ENCODE measurements around the gene STAT5B. TPM values are rescaled to one million over a fixed set of nuclear protein-coding genes. Genes with fewer than 3 reads are reported as not detected.
A peak's percentile ranks its signal among the peaks of the same experiment; 100 is the strongest.
"Not testable (repeated sequence)": the region's sequence is repeated elsewhere in the genome, so short reads cannot be mapped to it uniquely, and the experiment has no call there.

The STAT5B gene
- total RNA-seq, 2 donors from 2014 or later, result 202 to 225 TPM

GRCh38 chr17:42193969-42194899, 82.0 kb downstream of the STAT5B start, which contains the start of gene GHDC:
Gene GHDC, minus strand, starts transcription at chr17:42194494. Its CDS starts 913 bp downstream, at chr17:42193581.
- Mint-ChIP-seq H3K4me1 (peaks cover 22% of the 10 kb centered on the region), H3K27me3 (no peaks in the 10 kb centered on the region), H3K4me3 (peak within 1 kb of the TSS; percentile 95), H3K27ac (peak within 1 kb of the TSS; percentile 92), H3K36me3 (ENCODE audit: low read depth) (no peaks in the 10 kb centered on the region)
- H3K9me3 ChIP-seq (ENCODE audit: control insufficient read depth, low read length, poor library complexity, severe bottlenecking), result no peaks in the 10 kb centered on the region
- peak; percentile 97 for ATAC-seq
- peak; percentile 43 to 61 (median 60) for DNase-seq

- DNase-seq, result no peak
- no peak for ATAC-seq
- Mint-ChIP-seq H3K36me3 (ENCODE audit: low read depth) (no peaks in the 10 kb centered on the region), H3K27ac (peak overlapping the region; percentile 92), H3K4me1 (peaks cover 22% of the 10 kb centered on the region), H3K4me3 (peak overlapping the region; percentile 95), H3K27me3 (no peaks in the 10 kb centered on the region)
- no peaks in the 10 kb centered on the region for H3K9me3 ChIP-seq (ENCODE audit: control insufficient read depth, low read length, poor library complexity, severe bottlenecking)
Measured at GRCh38 chr17:42193216-42193968, 82.8 kb downstream of the STAT5B start.

GRCh38 chr17:42192189-42193126, 83.7 kb downstream of the STAT5B start:
- H3K36me3 Mint-ChIP-seq (ENCODE audit: low read depth), result no peaks in the 10 kb centered on the region
- H3K27me3 Mint-ChIP-seq, result no peaks in the 10 kb centered on the region
- DNase-seq (no peak), ATAC-seq (no peak)
- peaks cover 22% of the 10 kb centered on the region for H3K4me1 Mint-ChIP-seq
- no peaks in the 10 kb centered on the region for H3K9me3 ChIP-seq (ENCODE audit: control insufficient read depth, low read length, poor library complexity, severe bottlenecking)
- no peak overlapping the region for H3K27ac Mint-ChIP-seq
- H3K4me3 Mint-ChIP-seq, result peak overlapping the region; percentile 69

DNA sequence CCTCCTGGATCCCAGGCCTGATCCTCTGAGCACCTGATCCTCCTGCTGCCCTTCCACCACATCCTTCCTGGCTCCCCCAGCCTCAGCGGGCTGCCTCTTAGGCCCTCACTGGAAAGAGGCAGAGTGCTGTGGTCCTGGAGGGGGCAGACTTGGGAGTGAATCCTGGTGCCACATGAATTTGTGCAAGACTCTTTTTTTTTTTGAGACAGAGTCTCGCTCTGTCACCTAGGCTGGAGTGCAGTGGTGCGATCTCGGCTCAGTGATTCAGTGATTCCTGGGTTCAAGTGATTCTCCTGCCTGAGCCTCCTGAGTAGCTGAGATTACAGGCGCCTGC, 84.9 kb downstream of the STAT5B start:
- ATAC-seq, result no peak
- H3K27ac Mint-ChIP-seq, result no peak overlapping the region

DNA sequence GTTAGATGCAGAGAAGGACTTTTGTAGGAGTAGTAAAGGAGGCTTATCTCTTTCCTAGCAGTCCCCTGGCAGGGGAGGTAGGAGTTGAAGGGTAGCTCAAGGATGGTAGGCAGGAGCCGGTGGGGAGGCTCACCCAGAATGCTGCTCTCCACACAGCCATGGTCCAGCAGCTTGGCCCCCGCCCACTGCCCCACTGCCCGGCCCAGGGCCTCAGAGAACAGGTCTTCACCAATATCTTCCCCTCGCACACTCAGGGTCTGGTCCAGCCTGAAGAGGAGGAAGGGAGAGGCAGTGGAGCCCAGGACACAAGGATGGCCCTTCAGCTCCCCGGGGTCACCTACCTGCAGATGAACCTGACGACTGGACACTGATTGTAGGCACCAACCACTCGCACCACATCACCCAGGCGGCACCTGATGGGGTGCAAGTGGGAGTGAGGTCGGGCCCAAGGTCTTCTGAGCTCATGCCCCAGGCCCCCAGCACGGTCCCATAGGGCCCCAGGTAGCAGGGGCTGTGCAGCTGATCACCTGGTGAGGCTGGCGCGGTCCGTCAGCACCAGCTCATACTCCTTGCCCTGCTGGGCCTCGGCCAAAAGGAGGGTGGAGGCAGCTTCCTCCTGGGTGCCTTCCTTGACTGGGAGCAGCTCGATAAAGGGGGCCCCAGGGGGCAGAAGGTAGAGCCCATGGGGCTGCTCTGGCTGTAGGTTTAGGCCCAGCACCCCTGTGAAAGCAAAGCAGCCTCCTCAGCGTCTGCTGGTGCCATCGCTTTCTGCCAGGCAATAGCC, 85.5 kb downstream of the STAT5B start:
- Mint-ChIP-seq H3K27me3 (no peaks in the 10 kb centered on the region), H3K27ac (no peak overlapping the region), H3K4me3 (no peak overlapping the region), H3K4me1 (peaks cover 20% of the 10 kb centered on the region), H3K36me3 (ENCODE audit: low read depth) (no peaks in the 10 kb centered on the region)
- DNase-seq (no peak), ATAC-seq (no peak)
- H3K9me3 ChIP-seq (ENCODE audit: control insufficient read depth, low read length, poor library complexity, severe bottlenecking), result no peaks in the 10 kb centered on the region

More for the DNA sequence above, 84.9 kb downstream of the STAT5B start:
- Mint-ChIP-seq H3K4me1 (peaks cover 20% of the 10 kb centered on the region), H3K27me3 (no peaks in the 10 kb centered on the region), H3K36me3 (ENCODE audit: low read depth) (no peaks in the 10 kb centered on the region), H3K4me3 (no peak overlapping the region)
- H3K9me3 ChIP-seq (ENCODE audit: control insufficient read depth, low read length, poor library complexity, severe bottlenecking), result no peaks in the 10 kb centered on the region
- no peak for DNase-seq

DNA sequence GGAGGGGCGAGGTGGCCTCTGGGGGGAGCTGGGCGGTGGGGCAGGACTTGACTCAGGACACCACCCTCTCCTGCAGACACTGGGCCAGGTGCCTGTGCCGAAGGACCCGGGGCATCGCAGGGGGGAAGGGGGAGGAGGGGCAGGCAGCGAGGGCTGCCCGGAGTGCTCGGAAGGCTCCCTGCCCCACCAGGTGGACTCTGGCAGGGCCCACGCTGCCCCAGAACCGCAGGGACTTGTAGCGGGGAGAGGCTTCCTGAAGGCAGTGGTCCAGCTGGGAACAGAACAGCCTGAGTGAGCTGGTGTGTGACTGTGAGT, 86.6 kb downstream of the STAT5B start:
- no peaks in the 10 kb centered on the region for H3K9me3 ChIP-seq (ENCODE audit: control insufficient read depth, low read length, poor library complexity, severe bottlenecking)
- H3K27ac Mint-ChIP-seq, result no peak overlapping the region
- no peaks in the 10 kb centered on the region for H3K36me3 Mint-ChIP-seq (ENCODE audit: low read depth)
- H3K4me3 Mint-ChIP-seq, result no peak overlapping the region
- no peaks in the 10 kb centered on the region for H3K27me3 Mint-ChIP-seq
- ATAC-seq (no peak), DNase-seq (no peak)
- H3K4me1 Mint-ChIP-seq, result peaks cover 27% of the 10 kb centered on the region

DNA sequence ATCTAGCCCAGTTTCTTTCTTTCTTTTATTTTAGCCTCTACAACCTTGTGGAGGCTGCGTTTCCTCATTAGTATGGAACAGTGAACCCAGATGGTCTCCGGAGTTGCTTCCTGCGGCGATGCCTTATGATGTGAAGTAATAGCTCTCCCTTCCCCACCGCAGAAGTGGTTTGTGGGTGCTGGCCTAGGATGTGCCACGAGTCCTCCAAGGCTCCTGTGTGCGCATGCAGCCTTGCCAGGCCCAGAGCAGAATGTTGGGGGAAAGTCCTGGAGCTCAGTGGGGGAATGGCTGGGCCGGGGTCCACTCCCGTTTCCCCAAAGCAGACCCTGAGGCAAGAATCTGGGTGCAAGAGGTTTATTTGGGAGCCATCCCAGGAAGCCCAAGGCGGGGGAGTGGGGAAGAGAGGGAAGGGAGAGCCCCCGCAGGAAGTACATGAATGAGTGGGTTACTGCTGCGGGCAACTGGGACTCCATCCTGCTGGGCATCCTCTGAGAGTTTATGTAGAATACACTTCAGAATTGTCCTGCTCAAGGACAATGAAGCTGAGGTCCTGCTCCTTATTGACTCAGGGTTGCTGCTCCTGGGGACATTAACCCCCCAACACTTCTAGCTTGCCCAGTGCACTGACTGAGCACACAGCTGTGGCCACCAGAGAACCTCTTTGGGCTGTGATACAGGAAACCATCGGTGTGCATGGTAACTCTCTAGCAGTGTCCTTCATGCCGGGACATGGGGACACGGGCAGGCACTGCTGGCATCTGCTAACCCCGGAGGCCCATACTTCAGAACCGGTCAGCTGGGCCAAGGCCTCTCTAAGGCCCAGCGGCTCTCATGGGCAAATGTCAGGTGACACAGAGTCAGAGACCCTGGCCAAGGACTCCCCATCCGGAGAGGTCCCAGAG, 87.2 kb downstream of the STAT5B start:
- peaks cover 25% of the 10 kb centered on the region for H3K4me1 Mint-ChIP-seq
- H3K36me3 Mint-ChIP-seq (ENCODE audit: low read depth), result no peaks in the 10 kb centered on the region

GRCh38 chr17:42187833-42188232, 88.4 kb downstream of the STAT5B start:
- peaks cover 23% of the 10 kb centered on the region for H3K4me1 Mint-ChIP-seq
- H3K36me3 Mint-ChIP-seq (ENCODE audit: low read depth), result peaks cover 3% of the 10 kb centered on the region
- no peaks in the 10 kb centered on the region for H3K9me3 ChIP-seq (ENCODE audit: control insufficient read depth, low read length, poor library complexity, severe bottlenecking)
- no peaks in the 10 kb centered on the region for H3K27me3 Mint-ChIP-seq
- H3K4me3 Mint-ChIP-seq, result no peak overlapping the region
- DNase-seq (no peak), ATAC-seq (no peak)
- no peak overlapping the region for H3K27ac Mint-ChIP-seq

More for the DNA sequence above, 87.2 kb downstream of the STAT5B start:
- ATAC-seq (no peak), DNase-seq (no peak)
- H3K27me3 Mint-ChIP-seq, result no peaks in the 10 kb centered on the region
- H3K9me3 ChIP-seq (ENCODE audit: control insufficient read depth, low read length, poor library complexity, severe bottlenecking), result no peaks in the 10 kb centered on the region
- no peak overlapping the region for H3K4me3 Mint-ChIP-seq
- H3K27ac Mint-ChIP-seq, result no peak overlapping the region

DNA sequence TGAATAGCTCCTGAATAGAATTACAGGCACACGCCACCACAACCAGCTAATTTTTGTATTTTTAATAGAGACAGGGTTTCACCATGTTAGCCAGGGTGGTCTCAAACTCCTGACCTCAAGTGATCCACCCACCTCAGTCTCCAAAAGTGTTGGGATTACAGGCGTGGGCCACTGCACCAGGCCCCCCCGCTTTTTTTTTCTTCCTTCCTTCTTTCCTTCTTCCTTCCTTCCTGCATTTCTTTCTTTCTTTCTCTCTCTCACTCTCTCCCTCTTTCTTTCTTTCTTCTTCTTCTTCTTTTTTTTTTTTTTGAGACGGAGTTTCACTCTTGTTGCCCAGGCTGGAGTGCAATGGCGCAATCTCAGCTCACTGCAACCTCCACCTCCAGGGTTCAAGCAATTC, 90.0 kb downstream of the STAT5B start:
- H3K36me3 Mint-ChIP-seq (ENCODE audit: low read depth); H3K4me3 Mint-ChIP-seq; H3K9me3 ChIP-seq (ENCODE audit: control insufficient read depth, low read length, poor library complexity, severe bottlenecking); ATAC-seq; DNase-seq; H3K27ac Mint-ChIP-seq; H3K27me3 Mint-ChIP-seq: not testable (repeated sequence)
- peaks cover 28% of the 10 kb centered on the region for H3K4me1 Mint-ChIP-seq

DNA sequence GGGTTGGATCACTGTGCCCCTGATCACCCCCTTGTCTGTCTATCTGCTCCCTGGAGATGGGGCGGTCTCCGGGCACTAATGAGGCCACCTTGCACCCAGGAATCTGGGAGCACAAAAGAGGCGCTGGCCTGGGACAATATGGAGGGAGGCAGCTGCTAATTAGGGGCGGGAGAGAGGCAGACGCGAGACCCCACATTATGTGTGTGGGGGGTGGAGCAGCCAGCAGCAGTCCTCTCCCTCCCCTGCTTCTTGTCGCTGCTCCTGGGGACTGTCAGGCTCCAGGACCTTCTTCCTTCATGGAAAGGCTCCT, 90.6 kb downstream of the STAT5B start:
- Mint-ChIP-seq H3K27me3 (no peaks in the 10 kb centered on the region), H3K27ac (no peak overlapping the region), H3K4me1 (peaks cover 28% of the 10 kb centered on the region), H3K4me3 (peak overlapping the region; percentile 7), H3K36me3 (ENCODE audit: low read depth) (peaks cover 3% of the 10 kb centered on the region)
- ATAC-seq, result no peak
- DNase-seq, result no peak
- no peaks in the 10 kb centered on the region for H3K9me3 ChIP-seq (ENCODE audit: control insufficient read depth, low read length, poor library complexity, severe bottlenecking)

- ATAC-seq (no peak), DNase-seq (no peak)
- H3K4me1 Mint-ChIP-seq, result peaks cover 25% of the 10 kb centered on the region
- H3K36me3 Mint-ChIP-seq (ENCODE audit: low read depth), result peaks cover 3% of the 10 kb centered on the region
- H3K9me3 ChIP-seq (ENCODE audit: control insufficient read depth, low read length, poor library complexity, severe bottlenecking), result no peaks in the 10 kb centered on the region
- H3K4me3 Mint-ChIP-seq, result peak within 1 kb of the TSS; percentile 95
- no peaks in the 10 kb centered on the region for H3K27me3 Mint-ChIP-seq
- H3K27ac Mint-ChIP-seq, result peak within 1 kb of the TSS; percentile 77
Measured at GRCh38 chr17:42184713-42185620, 91.2 kb downstream of the STAT5B start, which contains the start of gene HCRT. Gene HCRT, minus strand, starts transcription at chr17:42185452. Its CDS starts 87 bp downstream, at chr17:42185365.
